K562 (cell line): ENCODE measurements around the gene PSMC1. TPM values are rescaled to one million over a fixed set of nuclear protein-coding genes. Genes with fewer than 3 reads are reported as not detected.
A peak's percentile ranks its signal among the peaks of the same experiment; 100 is the strongest.

Experiments
- BRD9 ChIP-seq: fragments of 450-650 bp; IDR thresholded peaks from 2 replicates; pipeline ENCODE4 v1.6.1; 2018; ENCODE audit warnings: low read depth; ENCODE audit not compliant: partially characterized antibody
- CREBBP ChIP-seq: IDR thresholded peaks from one replicate; pipeline ENCODE4 v1.6.1; 2012; ENCODE audit warnings: low read depth, mild to moderate bottlenecking, control low read depth, inconsistent platforms, low read length
- CTCFL ChIP-seq: IDR thresholded peaks from 2 replicates; pipeline ENCODE4 v1.6.1; 2011; ENCODE audit warnings: borderline replicate concordance, low read depth, mild to moderate bottlenecking, moderate library complexity, low read length; ENCODE audit not compliant: insufficient read depth, poor library complexity, severe bottlenecking
- DPF2 ChIP-seq: fragments of 450-650 bp; IDR thresholded peaks from 2 replicates; pipeline ENCODE4 v1.6.1; 2016
- EP400 ChIP-seq: fragments of 450-650 bp; IDR thresholded peaks from 2 replicates; pipeline ENCODE4 v1.6.1; 2017; ENCODE audit warnings: antibody characterized with exemption, mild to moderate bottlenecking, moderate library complexity
- ESRRA ChIP-seq: fragments of 450-650 bp; IDR thresholded peaks from 2 replicates; pipeline ENCODE4 v1.6.1; 2014; ENCODE audit warnings: low read depth, mild to moderate bottlenecking, moderate library complexity, borderline replicate concordance
- KLF6 ChIP-seq: fragments of 250-450 bp; sonication (Bioruptor Pico); IDR thresholded peaks from 2 replicates; pipeline ENCODE4 v1.4.0; 2020; ENCODE audit warnings: mild to moderate bottlenecking, moderate library complexity, borderline replicate concordance
- MIER1 ChIP-seq: fragments of 450-650 bp; IDR thresholded peaks from 2 replicates; pipeline ENCODE4 v1.6.1; 2016; ENCODE audit warnings: antibody characterized with exemption, mild to moderate bottlenecking, low read depth
- PHF20 ChIP-seq: fragments of 450-650 bp; IDR thresholded peaks from 2 replicates; pipeline ENCODE4 v1.6.1; 2018; ENCODE audit not compliant: partially characterized antibody
- SREBF2 ChIP-seq: sonication (generic); formaldehyde crosslinking; IDR thresholded peaks from 2 replicates; pipeline ENCODE4 v1.4.0; 2020; ENCODE audit warnings: mild to moderate bottlenecking, missing genetic modification reagents
- STAG1 ChIP-seq: sonication (generic); formaldehyde crosslinking; IDR thresholded peaks from 2 replicates; pipeline ENCODE4 v1.5.0; 2020; ENCODE audit warnings: missing genetic modification reagents, borderline replicate concordance
- TFAP4 ChIP-seq: sonication (generic); formaldehyde crosslinking; IDR thresholded peaks from 2 replicates; pipeline ENCODE4 v1.8.0; 2022; ENCODE audit warnings: missing genetic modification reagents, mild to moderate bottlenecking, moderate library complexity, borderline replicate concordance
- ZC3H8 ChIP-seq: fragments of 450-650 bp; IDR thresholded peaks from 2 replicates; pipeline ENCODE4 v1.6.1; 2017
- ZFP1 ChIP-seq: fragments of 450-650 bp; formaldehyde crosslinking; IDR thresholded peaks from 2 replicates; pipeline ENCODE4 v1.4.0; 2020; ENCODE audit warnings: mild to moderate bottlenecking, mixed read lengths
- ZNF592 ChIP-seq: fragments of 450-650 bp; IDR thresholded peaks from 2 replicates; pipeline ENCODE4 v1.6.1; 2017; ENCODE audit warnings: antibody characterized with exemption, mild to moderate bottlenecking
- polyA plus RNA-seq, 8 experiments: library from polyadenylated mRNA; depleted of rRNA in 4 of 8; stranded (reverse) in 5 of 8; unstranded in 3 of 8; fragments of >200 nt; fragmentation: Nextera tagmentation in 2 of 8; fragmentation: Illumina TruSeq in 1 of 8; extraction: Ambion mirVana in 2 of 8; extraction: Trizol in 1 of 8; gene quantifications; 2 replicates each; pipeline versions ENCODE4 v1.2.1 to v1.2.3, GENCODE V29; 2011 to 2014; ENCODE audit warnings: inconsistent platforms in 1 of 8, missing spikeins in 1 of 8
- total RNA-seq, 7 experiments: library from RNA; depleted of rRNA in 6 of 7; stranded (reverse); fragments of >200 nt in 6 of 7; fragmentation: Illumina TruSeq in 2 of 7; extraction: Trizol in 2 of 7; gene quantifications; 2 replicates each; pipeline versions ENCODE4 v1.2.1 to v1.2.3, GENCODE V29; 2011 to 2021; ENCODE audit warnings: low replicate concordance in 1 of 7
- TF ChIP-seq, protein P1 (sequence below), 2 experiments: IDR thresholded peaks; 2 replicates each; pipeline ENCODE4 v1.6.1; 2012; ENCODE audit warnings: improper control_type of control experiment in 2 of 2, low read depth in 2 of 2, low read length in 2 of 2, borderline replicate concordance in 1 of 2
- TF ChIP-seq, protein P2 (sequence below): fragments of 450-650 bp; formaldehyde crosslinking; IDR thresholded peaks from 2 replicates; pipeline ENCODE4 v1.4.0; 2022; ENCODE audit warnings: missing genetic modification characterization

The PSMC1 gene
- total and polyA plus RNA-seq, 9 of the 15 experiments (the other 6 are each of a cell fraction or from before 2014, with no cell fraction given): 87.8 to 276 (median 165) TPM

DNA sequence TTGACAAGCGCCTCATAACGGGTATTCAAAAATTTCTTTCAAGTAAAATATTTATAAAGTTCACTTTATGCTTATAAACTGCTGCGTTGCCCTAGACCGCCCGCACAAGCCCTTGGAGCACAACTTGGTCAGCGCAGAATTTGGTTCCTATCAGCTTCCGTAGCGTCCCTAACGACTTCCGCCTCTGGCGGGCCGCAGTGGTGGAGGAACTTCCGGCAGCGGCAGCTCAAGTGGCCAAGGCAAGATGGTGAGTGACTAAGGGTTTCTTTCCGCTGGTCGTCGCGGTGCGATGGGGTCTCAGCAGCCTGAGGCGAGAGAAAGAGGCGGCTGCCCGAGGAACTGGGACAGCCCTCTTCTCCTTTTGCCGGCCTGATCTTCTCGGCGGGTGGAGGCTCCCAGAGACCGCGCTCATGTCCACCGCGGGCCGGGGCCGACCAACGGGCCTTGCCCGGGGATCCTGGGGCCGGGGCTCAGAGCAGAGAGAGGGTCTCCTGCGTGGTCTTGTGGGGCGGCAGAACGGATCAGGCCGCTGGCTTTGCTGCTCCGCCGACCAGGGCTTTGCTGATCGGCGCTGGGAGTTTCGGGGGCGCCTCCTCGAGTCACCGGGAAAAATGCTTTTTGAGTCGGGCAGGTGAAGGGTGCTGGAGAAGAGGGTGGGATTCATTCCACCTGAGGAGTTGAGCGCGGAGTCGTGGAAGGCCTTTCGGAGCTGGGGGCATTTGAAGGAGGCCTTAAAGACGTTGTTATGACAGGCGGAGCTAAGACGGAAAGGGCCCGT, at the start of gene PSMC1 (continued):
- TF ChIP-seq PHF20 (peak; percentile 85), BRD9 (no peak), KLF6 (CRISPR knock-in tag) (no peak), CTCFL (no peak), CREBBP (no peak), ZC3H8 (no peak), ZFP1 (no peak), DPF2 (no peak), MIER1 (no peak), ZNF592 (no peak), SREBF2 (CRISPR knock-in tag) (no peak), EP400 (peak; percentile 73), ESRRA (peak; percentile 20; the same call in 1 of the 2 replicates), STAG1 (CRISPR knock-in tag) (no peak), TFAP4 (CRISPR knock-in tag) (peak; percentile 59; the same call in 1 of the 2 replicates)
- TF ChIP-seq, protein P1, sequence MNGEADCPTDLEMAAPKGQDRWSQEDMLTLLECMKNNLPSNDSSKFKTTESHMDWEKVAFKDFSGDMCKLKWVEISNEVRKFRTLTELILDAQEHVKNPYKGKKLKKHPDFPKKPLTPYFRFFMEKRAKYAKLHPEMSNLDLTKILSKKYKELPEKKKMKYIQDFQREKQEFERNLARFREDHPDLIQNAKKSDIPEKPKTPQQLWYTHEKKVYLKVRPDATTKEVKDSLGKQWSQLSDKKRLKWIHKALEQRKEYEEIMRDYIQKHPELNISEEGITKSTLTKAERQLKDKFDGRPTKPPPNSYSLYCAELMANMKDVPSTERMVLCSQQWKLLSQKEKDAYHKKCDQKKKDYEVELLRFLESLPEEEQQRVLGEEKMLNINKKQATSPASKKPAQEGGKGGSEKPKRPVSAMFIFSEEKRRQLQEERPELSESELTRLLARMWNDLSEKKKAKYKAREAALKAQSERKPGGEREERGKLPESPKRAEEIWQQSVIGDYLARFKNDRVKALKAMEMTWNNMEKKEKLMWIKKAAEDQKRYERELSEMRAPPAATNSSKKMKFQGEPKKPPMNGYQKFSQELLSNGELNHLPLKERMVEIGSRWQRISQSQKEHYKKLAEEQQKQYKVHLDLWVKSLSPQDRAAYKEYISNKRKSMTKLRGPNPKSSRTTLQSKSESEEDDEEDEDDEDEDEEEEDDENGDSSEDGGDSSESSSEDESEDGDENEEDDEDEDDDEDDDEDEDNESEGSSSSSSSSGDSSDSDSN (IDR thresholded peaks at IDR 0.05; ENCODE audit: borderline replicate concordance in 1 of 2, low read depth in 2 of 2, low read length in 2 of 2): no peak
- TF ChIP-seq, protein P2, sequence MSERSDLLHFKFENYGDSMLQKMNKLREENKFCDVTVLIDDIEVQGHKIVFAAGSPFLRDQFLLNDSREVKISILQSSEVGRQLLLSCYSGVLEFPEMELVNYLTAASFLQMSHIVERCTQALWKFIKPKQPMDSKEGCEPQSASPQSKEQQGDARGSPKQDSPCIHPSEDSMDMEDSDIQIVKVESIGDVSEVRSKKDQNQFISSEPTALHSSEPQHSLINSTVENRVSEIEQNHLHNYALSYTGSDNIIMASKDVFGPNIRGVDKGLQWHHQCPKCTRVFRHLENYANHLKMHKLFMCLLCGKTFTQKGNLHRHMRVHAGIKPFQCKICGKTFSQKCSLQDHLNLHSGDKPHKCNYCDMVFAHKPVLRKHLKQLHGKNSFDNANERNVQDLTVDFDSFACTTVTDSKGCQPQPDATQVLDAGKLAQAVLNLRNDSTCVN (CRISPR knock-in tag): no peak
